GM18505 (cell line): ENCODE data around the gene NPBWR2.

Experiments used
- ATAC-seq: cut with Tn5 transposase; IDR thresholded peaks from one replicate; pipeline ENCODE4 v1.9.1; 2021; ENCODE audit not compliant: unreplicated experiment
- POLR2A ChIP-seq: IDR thresholded peaks from 4 replicates; pipeline ENCODE4 v1.6.1; 2011; ENCODE audit warnings: borderline replicate concordance; ENCODE audit not compliant: insufficient read depth, insufficient read length; ENCODE audit errors: extremely low read depth

Gene NPBWR2

DNA sequence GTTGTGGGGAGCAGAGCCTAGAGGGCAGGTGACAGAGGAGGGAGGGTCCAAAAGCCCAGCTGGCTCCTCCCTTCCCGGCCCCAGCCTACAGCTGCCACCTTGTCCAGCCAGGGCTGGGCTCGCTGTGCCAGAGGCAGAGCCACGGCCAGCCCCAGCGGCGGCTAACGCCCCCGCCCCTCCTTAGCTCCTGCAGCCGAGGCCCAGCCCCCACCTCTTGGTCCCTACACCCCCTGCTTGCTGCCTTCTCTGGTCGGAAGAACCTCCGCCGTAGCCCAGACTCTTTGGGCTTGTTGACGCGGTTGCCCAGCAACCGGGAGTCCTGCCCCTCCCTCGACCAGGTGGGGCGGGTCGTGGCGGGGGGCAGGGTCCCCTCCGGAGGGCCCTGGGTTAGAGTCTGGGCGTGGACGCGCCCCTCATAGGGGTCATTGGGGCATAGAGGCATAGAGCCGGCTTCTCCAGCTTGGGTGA, 22.6 kb downstream of the NPBWR2 start:
- TF ChIP-seq POLR2A: no peak
- ATAC-seq: no peak

DNA sequence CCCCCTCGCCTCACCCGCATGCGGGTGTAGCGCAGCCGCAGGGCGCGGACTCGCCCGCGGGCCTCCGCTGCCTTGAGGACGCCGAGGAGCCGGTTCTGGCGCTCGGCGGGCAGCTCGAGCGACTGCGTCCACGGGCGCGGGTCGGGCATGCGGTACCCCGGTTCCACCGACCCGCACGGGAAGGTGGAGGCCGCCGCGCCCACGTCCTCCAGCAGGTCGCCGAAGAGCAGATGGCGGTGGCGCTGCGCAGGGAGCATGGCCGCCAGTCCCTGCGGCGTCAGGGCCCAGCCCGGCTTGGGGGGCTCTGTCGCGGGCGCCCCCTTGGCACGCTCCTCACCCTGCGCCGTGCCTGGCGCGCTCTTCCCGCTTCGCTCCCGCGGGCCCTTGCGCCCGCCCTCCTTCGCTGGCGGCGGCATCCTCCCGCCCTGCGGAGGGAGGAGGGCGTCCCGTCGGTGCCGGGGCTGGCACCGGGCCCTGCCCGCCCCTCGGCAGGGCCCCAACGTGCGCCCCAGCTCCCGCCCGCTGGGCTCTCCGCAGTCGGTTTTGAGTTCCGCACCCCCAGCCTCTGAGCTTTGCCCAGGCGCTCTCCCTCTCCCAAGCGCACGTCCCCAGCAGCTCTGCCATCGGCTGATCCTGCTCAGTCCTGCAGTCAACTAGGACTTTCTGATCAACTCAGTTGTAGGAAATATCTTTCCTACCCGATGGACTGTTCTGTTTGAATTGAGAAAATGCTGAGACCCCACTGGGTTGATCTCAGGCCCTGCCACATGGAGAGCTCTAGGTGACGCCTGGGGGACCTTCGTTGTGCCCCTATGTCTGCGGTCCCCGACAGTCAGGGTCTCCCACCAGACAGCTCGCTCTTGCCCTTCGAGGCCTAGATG, 23.3 kb downstream of the NPBWR2 start, which contains the start of gene LKAAEAR1:
LKAAEAR1 (minus strand) TSS at position 595 of the 881 bp plus-strand sequence; CDS start at position 416, 179 bp downstream.
- no peak for TF ChIP-seq POLR2A
- ATAC-seq: no peak

GRCh38 chr20:64083378-64083803, 24.0 kb downstream of the NPBWR2 start:
- no peak for TF ChIP-seq POLR2A
- no peak for ATAC-seq

GRCh38 chr20:64082820-64083377, 24.5 kb downstream of the NPBWR2 start:
- no peak for ATAC-seq
- TF ChIP-seq POLR2A: no peak

DNA sequence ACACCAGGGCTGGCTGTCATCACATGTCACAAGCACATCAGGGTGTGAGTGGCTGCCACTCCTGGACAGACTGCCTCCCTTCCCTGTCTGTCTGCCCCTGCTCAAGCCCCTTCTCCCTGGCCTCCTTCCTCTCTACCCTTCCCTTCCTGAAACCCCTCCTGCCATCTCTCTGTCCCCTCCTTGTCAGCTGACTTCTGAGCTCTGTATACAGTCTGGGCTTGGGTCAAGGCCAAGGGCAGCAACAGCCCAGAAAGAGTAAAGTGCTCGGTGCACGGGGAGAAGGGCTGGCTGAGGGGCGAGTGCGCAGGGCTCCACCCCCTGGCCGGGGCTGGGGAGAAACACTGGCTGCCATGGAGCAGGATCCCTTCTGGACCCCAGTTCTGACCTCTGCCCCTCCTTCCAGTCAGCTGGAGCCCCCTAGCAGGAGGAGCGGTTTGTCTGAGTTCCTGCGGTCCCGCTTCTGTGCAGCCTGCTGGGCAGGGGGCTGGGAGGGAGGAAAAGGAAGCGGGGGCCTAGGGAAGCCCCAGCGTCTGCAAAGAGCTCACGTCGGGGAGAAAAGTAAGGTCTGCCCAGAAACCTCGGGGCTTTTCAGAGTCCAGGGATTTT, 25.1 kb downstream of the NPBWR2 start:
- no peak for ATAC-seq
- no peak for TF ChIP-seq POLR2A

DNA sequence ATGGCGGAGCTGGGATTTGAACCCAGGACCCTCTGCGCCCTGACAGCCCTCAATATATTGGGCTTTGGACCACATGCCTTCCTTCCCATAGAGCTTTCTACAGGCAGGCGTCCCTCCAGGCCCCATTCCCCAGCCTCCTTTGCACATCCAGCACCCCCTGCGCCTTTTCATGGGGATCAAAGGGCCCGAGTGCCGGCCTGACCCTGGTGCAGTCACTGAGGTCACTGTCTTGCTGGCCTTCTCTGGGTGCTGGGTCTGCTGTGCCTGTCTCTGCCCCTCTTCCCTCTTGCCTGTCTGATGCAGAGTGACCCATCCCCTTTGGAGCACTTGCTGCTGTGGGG, 25.8 kb downstream of the NPBWR2 start:
- no peak for TF ChIP-seq POLR2A
- no peak for ATAC-seq

GRCh38 chr20:64080813-64081623, 26.3 kb downstream of the NPBWR2 start:
- ATAC-seq: no peak
- TF ChIP-seq POLR2A: no peak

GRCh38 chr20:64080013-64080812, 27.2 kb downstream of the NPBWR2 start, which contains the start of gene OPRL1:
Gene OPRL1 (plus strand): TSS chr20:64080082. CDS start chr20:64092721, 12,639 bp downstream.
- no peak for ATAC-seq
- TF ChIP-seq POLR2A: no peak

GRCh38 chr20:64079273-64080012, 27.9 kb downstream of the NPBWR2 start, which contains the start of gene RGS19:
Gene RGS19 (minus strand): TSS chr20:64079518. CDS start chr20:64076886, 2,632 bp downstream.
- no peak for ATAC-seq
- TF ChIP-seq POLR2A: peak; percentile 51

- TF ChIP-seq POLR2A: no peak
- no peak for ATAC-seq
Observed at GRCh38 chr20:64078934-64079272, 28.5 kb downstream of the NPBWR2 start.

DNA sequence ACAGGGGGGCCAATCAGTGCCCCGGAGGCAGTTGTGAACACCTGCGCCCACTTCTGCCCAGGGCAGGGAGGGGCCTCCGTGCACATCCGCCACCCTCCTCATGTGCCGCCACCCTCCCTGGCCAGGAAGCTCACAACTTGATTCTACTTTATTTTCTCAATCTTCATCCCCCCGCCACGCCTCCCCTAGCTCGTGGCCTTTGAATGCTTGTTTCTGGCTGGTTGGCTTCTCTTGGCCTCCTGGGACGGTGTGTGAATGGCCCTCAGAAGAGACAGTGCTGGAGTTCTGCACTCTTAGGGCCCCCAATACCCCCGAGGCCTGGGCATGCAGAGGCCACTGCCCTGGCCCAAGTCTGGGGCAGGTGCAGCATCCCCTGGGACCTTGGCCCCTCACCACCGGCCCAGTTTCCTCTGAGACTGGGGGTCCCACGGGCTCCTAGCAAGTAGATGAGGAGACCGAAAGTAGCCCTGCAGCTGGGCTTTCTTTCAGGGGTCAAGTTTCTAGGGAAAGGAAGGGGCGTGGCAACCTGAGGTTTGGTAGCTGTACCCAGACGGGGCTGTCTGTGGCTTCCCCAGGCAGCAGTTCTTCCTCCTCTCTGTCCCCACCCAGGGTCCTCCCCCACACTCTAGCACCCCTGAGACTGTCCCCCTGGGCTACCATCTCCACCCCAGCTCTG, 29.4 kb downstream of the NPBWR2 start:
- ATAC-seq: no peak
- no peak for TF ChIP-seq POLR2A
